GM18511 (cell line): ENCODE measurements around the gene SNW1.
"Not testable (repeated sequence)": the region's sequence is repeated elsewhere in the genome, so short reads cannot be mapped to it uniquely, and the experiment has no call there.

ENCODE experiments used
- ATAC-seq: cut with Tn5 transposase; IDR thresholded peaks from one replicate; pipeline ENCODE4 v1.9.1; 2021; ENCODE audit warnings: mild to moderate bottlenecking, moderate library complexity; ENCODE audit not compliant: unreplicated experiment

SNW1 gene

GRCh38 chr14:77760381-77761204 is at the start of gene SNW1:
SNW1 (minus strand) TSS chr14:77761156; CDS start chr14:77761127, 29 bp downstream.
- ATAC-seq: peak; percentile 93

DNA sequence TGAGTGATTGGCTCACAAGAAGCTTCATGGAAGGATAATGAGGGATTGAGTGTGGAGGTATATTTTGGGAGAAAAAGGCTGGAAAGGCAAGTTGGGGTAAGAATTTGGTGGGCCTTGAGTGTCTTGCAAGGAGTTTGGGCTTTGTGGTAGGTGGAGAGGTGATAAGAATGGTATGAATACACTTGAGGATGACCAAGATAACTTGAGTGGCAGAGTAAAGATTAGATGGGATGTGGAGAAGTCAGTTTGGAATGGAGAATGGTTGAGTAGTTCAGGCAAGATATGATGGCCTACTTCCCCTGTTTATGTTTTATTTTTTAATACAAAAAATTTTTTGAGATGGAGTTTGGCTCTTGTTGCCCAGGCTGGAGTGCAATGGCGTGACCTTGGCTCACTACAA is 48.1 kb upstream of the SNW1 start:
- no peak for ATAC-seq

GRCh38 chr14:77808250-77808649 is 47.3 kb upstream of the SNW1 start:
- no peak for ATAC-seq

DNA sequence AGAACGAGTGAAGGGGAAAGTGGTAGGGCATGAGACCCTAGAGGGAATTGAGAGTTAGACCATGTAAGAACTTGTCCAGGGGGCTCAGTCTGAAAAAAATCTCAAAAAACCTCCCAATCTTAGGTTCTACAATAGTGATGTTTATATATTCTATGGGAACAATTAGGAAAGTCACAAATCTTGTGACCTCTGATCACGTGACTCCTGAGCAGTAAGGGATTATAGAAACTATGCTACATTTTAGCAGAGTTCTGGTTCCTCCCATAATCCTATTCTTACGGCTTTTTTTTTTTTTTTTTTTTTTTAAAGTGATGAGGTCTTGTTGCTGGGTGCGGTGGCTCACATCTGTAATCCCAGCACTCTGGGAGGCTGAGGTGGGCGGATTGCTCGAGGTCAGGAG is 44.8 kb upstream of the SNW1 start:
- ATAC-seq: no peak

DNA sequence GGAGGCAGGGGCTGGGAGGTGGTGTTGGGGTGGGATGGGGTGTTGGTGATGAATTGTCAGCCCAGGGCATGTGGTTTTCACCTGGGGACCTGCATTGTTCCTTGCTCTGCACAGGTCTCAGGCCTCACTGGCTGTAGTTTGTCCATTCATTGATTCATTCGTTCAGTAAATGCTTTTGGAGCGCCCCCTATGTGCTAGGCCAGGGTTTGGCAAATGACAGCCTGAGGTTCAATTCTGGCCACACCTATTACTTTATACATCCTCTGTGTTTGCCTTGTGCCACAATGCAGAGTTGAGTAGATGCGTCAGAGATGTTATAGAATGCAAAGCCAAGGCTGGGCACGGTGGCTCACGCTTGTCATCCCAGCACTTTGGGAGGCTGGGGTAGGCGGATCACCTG is 43.6 kb upstream of the SNW1 start:
- ATAC-seq: no peak

- ATAC-seq: no peak
Measured at GRCh38 chr14:77800814-77801213, 39.9 kb upstream of the SNW1 start.

- ATAC-seq: peak; percentile 96
Measured at GRCh38 chr14:77799863-77800730, 39.1 kb upstream of the SNW1 start, which contains the start of gene ADCK1. ADCK1 (plus strand) TSS chr14:77800109; CDS start chr14:77818979, 18,870 bp downstream.

DNA sequence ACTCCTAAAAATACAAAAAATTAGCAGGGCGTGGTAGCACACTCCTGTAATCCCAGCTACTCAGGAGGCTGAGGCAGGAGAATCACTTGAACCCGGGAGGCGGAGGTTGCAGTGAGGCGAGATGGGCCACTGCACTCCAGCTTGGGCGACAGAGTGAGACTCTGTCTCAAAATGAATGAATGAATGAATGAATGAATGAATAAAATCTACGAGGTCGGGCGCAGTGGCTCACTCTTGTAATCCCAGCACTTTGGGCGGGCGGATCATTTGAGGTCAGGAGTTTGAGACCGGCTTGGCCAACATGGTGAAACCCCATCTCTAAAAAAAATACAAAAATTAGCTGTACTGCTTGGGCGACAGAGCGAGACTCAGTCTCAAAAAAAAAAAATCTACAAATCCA is 38.5 kb upstream of the SNW1 start:
- peak; percentile 4 for ATAC-seq

DNA sequence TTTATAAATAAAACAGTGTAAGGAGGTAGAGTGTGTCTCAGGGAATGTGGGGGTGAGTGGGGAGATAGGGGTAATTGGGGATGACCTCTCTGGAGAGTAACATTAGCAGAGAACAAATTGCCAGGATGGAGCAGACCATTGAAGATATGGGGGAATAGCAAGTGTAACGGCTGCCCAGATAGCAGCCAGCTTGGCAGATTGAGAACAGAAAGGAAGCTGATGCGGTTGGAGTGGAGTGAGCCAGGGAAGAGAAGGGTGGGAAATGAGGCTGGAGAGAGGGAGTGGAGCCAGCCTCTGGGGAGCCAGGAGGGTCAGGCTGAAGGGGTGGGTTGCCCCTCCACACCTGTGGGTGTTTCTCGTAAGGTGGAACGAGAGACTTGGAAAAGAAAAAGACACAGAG is 33.4 kb upstream of the SNW1 start:
- ATAC-seq: no peak

GRCh38 chr14:77793255-77793654 is 32.3 kb upstream of the SNW1 start:
- ATAC-seq: not testable (repeated sequence)

DNA sequence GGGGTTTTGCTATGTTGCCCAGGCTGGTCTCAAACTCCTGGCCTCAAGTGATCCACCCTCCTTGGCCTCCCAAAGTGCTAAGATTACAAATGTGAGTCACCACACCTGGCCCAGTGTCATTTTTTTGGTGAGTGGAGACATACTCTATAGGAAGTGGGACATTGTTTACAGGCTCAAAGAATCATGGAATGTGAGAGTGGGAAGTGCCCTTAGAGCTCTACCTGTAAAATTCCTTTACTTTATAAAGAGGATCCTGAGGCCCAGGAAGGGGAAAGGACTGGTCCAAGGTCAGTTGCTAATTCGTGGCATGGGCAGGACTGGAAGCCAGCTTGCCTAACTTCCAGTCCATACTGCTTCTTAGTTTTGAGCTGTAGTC is 30.3 kb upstream of the SNW1 start:
- ATAC-seq: no peak

DNA sequence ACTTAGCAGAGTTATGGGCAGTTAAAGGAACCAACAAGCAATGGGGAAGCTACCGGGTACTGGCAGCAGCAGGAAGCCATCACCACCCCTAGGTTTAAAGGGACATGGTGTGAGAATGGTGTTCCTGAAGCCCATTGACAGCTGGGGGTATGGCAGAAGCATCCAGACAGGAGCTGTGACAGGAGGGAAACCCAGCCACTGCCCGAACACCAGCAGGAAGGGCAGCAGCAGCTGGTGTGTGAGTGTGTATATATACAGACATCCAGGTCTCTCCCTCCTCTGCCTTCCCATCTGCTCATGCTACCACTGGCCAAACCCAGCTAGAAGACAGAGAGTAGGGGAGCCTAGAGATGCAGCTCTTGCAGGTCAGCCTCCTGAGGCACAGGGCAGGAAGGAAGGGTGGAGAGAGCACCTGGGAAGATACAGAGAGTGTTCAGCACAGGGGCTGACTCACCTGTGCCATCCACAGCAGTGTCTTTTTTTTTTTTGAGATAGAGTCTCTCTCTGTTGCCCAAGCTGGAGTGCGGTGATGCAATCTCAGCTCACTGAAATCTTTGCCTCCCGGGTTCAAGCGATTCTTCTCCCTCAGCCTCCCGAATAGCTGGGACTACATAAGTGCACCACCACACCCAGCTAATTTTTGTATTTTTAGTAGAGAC is 29.7 kb upstream of the SNW1 start:
- no peak for ATAC-seq

- ATAC-seq: no peak
Measured at GRCh38 chr14:77786148-77786547, 25.2 kb upstream of the SNW1 start.

DNA sequence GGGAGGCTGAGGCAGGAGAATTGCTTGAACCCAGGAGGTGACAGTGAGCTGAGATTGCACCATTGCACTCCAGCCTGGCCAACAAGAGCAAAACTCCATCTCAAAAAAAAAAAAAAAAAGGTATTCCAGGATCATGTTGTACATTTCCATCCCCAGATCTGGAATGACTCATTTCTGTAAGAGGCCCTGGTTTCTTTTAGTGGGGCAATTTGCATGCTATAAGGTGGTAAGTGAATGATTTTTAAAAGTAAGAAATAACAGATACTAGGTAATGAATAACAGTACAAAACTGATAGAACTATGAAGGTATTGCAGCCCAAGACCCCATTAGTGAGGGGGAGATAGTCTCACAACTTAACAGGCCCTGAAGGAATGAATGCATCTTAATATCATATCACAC is 21.2 kb upstream of the SNW1 start:
- no peak for ATAC-seq

DNA sequence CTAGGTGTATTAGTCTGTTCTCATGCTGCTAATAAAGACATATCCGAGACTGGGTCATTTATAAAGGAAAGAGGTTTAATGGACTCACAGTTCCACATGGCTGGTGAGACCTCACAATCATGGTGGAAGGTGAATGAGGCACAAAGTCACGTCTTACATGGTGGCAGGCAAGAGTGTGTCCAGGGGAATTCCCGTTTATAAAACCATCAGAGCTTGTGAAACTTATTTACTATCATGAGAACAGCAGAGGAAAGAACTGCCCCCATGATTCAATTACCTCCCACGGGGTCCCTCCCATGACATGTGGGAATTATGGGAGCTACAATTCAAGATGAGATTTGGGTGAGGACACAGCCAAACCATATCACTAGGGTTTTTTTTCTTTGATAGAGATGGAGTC is 13.0 kb upstream of the SNW1 start:
- not testable (repeated sequence) for ATAC-seq

DNA sequence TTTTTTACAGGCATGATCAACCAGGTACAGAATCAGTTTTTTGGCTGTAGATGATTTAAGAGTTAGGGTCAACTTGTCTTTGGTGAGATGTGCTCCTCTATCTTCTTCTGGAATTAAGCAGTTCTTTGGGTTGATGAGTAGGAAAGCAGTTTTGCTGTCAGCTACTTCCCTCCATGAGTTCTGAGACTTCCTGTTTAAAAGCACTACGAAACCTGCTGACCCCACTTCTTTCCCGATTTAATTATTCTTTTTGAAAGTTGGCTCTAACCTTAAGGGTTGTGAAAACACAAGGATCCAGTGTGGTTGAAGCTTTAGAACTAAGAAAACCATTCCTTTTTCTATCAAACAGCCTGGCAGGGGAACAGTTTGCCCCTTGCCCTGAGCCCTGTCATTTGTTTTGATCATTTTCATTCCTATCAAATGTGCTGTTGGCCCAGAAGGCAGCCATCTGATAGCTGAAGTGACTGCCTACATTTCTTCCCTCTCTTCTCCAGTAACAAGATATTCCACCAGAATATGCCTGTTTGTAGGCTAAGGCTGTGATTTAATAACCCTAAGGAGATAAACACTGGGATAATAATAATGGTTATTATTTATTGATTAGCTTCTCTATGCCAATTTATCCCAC is 7.6 kb upstream of the SNW1 start:
- not testable (repeated sequence) for ATAC-seq

GRCh38 chr14:77763978-77764377 is 3.0 kb upstream of the SNW1 start:
- ATAC-seq: no peak

- no peak for ATAC-seq
Measured at GRCh38 chr14:77763316-77763715, 2.4 kb upstream of the SNW1 start.

DNA sequence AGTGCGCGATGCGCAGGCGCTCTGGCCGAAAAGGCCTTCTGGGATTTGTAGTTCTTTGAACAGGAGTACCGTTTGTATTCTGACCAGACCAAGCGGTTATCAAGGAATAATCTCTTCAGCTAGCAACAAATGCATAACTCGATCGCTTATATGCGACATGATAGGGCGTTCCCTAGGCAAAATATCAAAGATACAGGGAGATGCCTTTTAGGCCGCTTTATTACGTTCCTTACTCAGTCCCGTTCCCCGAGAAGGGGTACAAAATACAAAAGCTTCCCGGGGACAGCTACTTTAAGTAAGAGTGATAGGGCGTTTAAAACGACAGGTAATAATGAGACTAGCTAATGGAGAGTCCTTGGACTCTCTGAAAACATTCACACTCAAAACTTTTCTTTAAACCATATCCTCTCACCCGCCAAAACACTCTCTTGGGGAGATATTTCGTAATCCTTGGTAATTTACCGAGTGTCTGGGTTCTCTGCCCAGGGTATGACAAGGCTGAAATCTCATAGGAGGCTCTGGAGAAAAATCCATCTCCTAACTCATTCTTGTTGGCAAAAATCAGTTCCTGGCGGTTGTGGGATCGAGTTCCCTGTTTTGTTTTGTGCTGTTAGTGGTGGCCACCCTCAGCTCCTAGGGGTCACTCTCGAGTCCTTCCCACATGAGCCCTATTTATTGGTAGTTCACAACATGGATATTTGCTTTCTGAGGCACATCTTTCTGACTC is 412 bp upstream of the SNW1 start:
- ATAC-seq: peak; percentile 27

- no peak for ATAC-seq
Measured at GRCh38 chr14:77752799-77753516, 8.0 kb downstream of the SNW1 start.
